Keratinocyte (primary cell): ENCODE results near the gene MMP21.

ENCODE experiments used
- EZH2 ChIP-seq: IDR thresholded peaks from one replicate; pipeline ENCODE4 v1.6.1; 2012; ENCODE audit warnings: inconsistent platforms, mild to moderate bottlenecking, low read length, moderate library complexity
- TF ChIP-seq, protein P1 (sequence below), 3 experiments: IDR thresholded peaks in 1 of 3; conservative IDR thresholded peaks in 1 of 3; optimal IDR thresholded peaks in 1 of 3; 2 replicates in 2 of 3; 3 replicates in 1 of 3; pipeline versions ENCODE3 to v1.5.1; 2011; ENCODE audit warnings: low read length in 3 of 3, mild to moderate bottlenecking in 3 of 3, moderate library complexity in 2 of 3, control low read depth in 1 of 3, inconsistent platforms in 1 of 3; ENCODE audit not compliant: insufficient read depth in 2 of 3; ENCODE audit errors: extremely low read depth in 1 of 3

GRCh38 chr10:125812128-125812750 is 36.6 kb upstream of the MMP21 start:
- TF ChIP-seq, protein P1, sequence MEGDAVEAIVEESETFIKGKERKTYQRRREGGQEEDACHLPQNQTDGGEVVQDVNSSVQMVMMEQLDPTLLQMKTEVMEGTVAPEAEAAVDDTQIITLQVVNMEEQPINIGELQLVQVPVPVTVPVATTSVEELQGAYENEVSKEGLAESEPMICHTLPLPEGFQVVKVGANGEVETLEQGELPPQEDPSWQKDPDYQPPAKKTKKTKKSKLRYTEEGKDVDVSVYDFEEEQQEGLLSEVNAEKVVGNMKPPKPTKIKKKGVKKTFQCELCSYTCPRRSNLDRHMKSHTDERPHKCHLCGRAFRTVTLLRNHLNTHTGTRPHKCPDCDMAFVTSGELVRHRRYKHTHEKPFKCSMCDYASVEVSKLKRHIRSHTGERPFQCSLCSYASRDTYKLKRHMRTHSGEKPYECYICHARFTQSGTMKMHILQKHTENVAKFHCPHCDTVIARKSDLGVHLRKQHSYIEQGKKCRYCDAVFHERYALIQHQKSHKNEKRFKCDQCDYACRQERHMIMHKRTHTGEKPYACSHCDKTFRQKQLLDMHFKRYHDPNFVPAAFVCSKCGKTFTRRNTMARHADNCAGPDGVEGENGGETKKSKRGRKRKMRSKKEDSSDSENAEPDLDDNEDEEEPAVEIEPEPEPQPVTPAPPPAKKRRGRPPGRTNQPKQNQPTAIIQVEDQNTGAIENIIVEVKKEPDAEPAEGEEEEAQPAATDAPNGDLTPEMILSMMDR (optimal IDR thresholded peaks at IDR 0.05 in 1 of 3, IDR thresholded peaks at IDR 0.05 in 1 of 3, conservative IDR thresholded peaks at IDR 0.05 in 1 of 3; ENCODE audit: extremely low read depth in 1 of 3, insufficient read depth in 2 of 3, low read length in 3 of 3) = no peak
- TF ChIP-seq EZH2 = no peak
